HG02870 (cell line): ENCODE data around the gene KIF26B.
"Not testable (repeated sequence)": the region's sequence is repeated elsewhere in the genome, so short reads cannot be mapped to it uniquely, and the experiment has no call there.

Source experiments
- ATAC-seq: cut with Tn5 transposase; IDR thresholded peaks from one replicate; pipeline ENCODE4 v1.9.1; 2021; ENCODE audit warnings: mild to moderate bottlenecking, moderate library complexity; ENCODE audit not compliant: unreplicated experiment

KIF26B gene

DNA sequence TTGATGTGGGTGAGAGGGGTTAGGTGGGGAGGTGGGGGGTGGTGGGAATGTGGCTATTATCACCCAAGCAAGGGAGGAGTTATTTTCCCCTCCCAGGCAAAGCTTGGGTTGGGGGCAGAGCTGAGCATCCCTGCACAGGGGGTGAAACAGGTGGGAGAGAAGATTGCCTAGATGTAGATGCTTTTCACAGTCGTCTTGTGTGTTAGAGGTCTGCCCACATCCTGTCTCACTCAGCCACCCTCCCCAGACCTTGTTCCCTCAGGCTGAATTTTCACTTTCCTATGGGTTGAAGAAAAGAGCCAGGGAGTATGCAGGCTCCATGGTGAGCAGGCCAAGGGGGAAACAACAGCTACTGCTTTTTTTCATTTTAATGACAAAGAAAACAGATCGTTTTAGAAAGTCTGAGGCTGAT is 223.5 kb downstream of the KIF26B start:
- ATAC-seq: no peak

DNA sequence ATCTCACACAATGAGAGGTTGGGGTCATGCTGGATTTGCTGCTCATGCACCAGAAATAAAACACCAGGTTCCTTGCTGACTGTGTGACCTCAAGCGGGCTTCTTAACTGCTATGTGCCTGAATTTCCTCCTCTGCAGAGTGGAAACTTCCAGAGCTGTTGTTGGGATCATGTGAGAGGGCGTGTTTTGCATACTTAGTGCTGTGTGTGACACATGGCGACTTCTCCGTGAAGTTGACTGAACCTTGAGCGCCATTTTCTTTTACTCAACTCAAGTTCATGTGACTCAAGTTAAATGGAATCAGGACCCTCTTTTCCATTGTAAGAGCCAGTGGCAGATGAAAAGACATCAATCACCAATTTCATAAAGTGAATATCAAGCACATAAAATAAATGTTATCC is 224.0 kb downstream of the KIF26B start:
- no peak for ATAC-seq

DNA sequence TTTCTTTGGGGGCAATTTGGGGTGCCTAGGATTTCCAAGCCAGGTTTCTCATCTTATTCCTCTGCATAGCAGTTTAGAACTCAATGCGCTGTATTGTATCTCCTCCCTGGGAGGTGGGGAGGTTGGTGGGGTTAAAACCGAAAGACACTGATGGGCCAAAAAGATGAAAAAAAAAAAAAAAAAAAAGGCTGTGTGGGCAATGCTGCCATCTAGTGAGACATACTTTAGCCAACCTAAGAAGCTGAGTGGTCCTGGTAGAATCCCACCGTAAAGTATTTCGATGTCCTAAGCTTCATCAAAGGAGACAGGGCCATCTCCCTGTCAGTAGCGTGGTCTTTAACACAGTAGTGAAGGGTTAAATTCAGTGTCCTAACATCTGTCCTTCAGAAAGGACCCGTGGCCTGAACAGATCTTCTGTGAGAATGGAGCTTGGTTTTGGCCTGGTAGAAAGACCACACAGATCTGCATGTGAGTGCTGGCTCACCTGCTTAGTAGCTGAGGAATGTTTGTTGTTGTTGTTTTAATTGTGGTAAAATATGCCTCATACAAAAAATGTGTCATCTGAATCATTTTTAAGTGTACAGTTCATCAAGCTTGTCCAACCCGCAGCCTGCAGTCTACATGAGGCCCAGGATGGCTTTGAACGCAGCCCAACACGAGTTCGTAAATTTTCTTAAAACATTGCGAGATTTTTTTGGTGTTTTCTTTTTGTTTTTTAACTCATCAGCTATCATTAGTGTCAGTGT is 226.2 kb downstream of the KIF26B start:
- no peak for ATAC-seq

DNA sequence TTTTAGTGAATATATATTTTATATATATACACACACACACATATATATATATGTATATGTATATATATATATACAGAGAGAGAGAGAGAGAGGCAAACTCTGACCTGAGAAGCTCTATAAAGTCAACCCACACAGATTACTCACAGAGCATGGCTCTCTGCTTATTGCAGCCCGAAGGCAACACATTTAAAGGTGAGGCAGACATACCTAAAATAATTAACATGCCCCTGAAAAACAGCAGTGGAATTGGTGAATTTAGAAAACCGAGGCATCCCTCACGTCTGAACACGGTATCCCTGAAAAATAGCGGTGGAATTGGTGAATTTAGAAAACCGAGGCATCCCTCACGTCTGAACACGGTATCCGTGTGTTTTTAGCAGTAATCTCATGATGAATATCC is 228.2 kb downstream of the KIF26B start:
- ATAC-seq: no peak

DNA sequence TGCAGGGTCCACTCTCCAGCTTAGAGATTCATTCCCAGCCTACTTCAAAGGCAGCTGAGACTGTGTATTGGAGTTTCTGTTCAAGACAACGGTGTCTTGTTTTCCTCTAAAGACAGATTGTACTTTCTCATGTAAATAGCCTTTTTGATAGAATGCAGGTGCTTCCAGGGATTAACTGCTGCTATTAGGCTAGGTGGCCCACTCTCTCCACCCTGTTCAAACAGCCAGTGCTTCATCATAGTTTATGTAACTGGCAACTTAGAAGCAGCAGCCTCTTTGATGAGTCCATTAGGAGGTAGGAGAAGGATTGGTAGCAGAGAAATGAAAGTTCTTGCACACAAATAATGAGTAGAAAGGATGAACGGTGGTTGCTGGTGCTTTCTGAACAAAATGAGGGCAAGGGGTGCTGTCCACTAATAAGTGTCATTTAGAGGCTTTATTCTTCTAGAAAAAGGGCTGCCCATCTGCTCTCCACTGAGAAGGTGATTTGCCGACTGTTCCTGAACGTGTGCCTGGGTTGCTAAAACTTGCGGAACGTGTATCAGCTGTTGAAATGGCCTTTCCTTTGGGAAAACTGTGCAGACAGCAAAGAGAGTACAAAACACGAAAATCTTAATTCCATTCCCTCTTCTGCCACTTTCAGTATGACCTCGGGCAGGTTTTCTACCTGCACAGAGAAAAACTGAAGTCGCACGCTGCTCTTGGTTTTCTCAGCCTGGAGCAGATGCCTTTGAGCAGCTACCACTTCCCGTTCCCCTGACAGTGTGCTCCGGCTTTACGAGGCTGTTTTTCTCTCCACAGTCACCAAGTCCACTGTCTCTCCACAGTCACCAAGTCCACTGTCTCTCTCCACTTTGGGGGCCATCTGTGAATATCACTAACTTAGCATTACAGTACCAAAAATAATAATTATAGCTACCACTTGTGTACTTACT is 228.9 kb downstream of the KIF26B start:
- no peak for ATAC-seq

DNA sequence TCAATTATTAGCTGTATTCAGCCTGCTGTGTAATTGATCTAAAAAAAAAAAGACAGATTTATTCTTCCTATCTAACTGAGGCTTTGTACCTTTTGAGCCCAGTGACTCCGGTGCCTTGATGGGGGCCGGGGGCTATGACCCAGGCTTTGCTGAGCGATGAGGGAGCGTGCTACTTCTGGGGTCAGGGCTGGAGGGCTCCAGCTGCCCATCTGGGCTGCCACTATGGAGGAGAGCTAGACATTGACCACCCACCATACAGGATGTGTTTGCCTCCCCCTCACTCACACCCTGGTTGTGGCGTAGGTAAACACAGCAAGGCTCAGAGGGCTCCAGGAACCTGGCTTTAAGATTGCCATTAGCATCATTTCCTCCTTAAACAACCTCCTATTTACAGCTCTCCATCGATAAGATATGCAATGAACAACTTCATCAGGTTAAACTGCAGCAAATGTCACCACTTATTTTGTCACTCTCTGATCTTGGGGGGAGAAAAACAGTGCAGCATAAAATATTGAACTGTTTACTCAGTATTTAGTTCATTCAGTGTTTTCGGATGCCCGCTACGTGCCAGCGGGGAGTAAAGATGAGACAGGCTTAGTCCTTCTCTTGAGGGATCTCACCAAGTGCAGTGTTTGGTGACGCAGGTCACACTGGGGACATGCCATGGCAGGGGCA is 231.6 kb downstream of the KIF26B start:
- ATAC-seq: no peak

DNA sequence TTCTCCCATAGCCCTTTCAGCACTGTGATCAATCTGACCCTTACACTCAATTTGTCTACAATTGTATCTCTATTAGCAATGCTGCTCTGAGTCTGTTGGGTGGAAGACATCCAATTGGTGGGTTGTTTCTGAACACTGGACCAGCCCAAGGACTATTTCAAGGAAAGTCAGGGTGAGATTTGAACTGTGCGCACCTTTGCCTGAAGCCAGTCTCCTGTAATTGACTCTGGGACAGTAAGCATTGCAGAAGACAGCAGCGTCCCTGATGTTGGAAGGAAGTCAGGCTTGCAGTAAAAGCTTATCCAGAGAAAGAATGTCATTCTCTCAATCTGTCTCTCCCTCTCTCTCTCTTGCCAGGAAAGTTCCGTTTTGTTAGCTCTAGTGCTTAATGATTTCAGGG is 233.9 kb downstream of the KIF26B start:
- no peak for ATAC-seq

DNA sequence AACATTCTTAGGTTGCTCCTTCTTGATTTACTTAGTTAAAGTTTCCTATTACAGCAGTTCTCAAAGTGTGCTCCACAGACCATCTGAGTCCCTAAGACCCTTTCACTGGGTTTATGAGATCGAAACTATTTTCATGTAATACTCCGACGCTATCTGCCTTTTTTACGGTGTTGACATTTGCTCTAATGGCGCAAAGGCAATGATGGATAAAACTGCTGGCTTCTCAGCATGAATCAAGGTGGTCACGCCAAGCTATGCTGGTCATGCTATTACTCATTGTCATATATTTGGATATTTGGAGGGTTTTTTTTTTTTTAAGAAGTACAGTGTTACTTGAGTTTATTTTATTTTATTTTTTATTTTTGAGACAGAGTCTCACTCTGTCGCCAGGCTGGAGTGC is 235.1 kb downstream of the KIF26B start:
- ATAC-seq: no peak

DNA sequence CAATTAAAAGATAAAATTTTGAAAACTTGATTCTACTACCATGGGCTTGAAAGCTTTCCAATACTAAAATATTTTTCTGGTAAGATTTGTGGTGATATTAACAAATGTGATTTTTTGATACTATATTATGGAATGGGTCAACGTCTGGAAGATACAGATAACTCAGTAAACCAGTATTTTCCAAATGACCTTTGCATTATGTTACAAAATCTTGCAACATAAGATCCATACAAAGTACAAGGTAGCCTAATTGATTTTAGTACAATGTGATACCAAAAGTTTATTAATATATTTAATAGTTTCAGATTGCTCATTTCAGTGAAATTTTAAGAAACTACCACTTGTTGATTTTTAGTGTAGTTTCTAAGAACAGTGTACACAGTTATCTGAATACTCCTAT is 236.2 kb downstream of the KIF26B start:
- no peak for ATAC-seq

DNA sequence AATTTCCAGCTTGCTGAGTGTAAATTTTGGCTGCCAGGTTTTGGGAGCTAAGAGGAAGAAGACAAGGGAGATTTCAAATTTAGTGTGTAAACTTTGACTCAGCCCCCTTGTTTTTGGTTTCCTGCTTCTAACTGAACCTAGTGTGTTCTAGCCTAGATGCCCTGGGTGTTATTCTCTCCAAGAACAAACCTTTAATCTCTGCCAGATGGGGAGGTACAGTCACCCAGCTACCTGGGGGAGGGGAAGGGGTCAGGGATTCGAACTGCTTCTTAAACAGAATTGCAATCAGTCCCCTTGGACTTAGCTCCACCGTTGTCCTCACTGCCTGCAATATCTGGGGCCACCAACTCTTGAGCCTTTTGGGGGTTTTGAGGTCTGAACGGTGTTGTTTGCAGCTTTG is 238.9 kb downstream of the KIF26B start:
- ATAC-seq: no peak

DNA sequence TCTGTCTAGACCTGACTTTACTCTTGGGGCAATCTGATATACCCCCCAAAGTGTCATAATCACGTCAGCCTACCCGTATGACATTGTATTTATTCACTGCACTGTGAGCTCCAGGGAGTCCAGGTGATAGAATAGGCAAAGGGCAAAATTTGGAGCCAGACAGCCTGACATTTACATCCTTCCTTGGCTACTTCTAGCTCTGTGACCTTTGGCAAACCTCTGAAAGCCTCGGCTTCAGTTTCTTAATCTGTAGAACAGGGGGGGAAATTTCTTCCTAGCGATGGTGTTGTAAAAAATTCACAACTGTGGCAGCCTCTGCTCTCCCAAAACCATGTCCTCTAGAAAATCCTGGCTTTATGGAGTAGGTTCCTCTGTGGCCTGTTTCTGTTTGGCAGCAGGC is 240.9 kb downstream of the KIF26B start:
- ATAC-seq: no peak

DNA sequence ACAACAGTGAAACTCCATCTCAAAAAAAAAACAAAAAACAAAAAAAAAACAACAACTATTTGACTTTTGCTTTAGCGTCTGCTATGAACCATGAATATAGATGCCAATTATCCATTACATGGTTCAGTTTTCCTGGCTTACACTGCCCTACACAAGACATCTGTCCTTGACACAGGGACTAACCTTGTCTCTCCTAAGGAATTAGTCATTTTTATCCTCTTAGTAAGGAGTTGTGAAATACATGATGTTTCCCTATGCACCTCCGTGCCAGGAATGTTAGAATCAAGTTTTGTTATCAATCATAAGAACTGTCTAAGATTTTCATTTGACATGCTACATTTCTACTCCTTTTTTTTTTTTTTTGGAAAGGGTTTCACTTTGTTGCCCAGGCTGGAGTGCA is 241.8 kb downstream of the KIF26B start:
- ATAC-seq: no peak

DNA sequence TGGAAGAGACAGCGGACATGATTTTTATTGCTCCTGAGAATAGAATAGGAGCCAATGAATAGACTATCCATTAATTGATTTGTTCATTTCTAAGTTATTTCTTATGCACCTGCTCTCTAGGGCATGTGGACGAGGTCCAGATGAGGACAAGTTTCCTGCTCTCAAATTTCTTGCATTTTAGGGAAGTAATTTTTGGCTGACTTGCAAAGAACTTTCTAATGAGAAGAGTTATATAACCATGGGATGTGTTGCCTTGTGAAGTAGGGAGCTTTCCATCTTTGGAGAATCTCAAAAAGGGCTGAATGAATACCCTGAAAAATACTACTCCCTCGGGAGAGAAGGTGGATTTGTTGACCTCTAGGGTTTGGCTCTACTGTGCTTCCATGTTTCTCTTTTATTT is 243.0 kb downstream of the KIF26B start:
- ATAC-seq: no peak

DNA sequence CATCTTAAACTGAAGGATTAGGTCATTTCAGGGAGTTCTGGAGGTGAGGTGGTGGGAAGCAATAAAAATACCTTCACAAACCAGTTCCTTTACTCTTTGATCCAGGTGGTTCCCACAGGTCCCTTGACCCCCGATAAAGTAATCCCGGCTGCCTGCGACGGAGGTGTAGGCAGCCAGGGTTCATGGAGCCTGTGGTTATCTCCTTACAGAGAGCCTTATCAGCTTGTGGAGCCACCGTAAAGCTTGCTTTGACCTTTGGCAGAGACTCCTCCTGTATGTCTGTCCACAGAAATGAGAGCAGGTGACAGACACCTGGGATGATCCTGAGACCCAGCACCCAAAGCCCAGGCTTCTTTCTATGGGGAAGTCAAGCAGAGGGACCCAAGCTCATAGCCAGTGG is 243.4 kb downstream of the KIF26B start:
- no peak for ATAC-seq

DNA sequence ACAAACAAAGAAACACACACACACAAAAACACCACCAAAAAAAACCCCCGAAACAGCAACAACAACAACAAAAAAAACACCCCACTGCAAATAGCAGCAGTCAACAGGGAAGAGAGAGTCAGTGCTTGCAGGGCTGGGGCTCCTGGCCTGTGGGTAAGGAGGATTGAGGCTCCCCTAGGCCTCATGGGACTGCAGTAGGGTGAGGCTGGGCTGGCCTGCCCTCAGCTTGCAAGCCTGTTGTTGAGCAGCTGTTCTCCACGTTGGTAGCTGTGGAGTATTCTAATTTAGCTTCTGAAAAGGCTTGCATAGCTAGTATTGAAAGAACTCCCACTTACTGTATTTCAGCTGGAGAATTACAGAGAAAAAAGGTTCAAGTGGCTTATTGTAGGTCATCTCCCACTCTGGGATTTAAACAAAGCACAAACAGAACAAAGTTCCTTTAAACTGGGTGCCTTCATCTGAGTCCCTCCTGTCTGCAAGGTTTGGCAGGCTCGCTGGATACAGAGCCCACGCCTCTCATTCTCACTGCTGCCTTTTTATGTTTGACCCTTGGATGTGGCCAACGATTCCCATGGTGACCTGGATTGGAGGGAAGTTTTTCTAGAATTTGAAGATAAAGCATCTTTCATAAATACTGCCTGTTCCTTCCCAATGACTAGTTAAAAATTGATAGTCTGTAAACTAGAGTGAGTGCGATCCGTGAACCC is 247.2 kb downstream of the KIF26B start:
- ATAC-seq: no peak

DNA sequence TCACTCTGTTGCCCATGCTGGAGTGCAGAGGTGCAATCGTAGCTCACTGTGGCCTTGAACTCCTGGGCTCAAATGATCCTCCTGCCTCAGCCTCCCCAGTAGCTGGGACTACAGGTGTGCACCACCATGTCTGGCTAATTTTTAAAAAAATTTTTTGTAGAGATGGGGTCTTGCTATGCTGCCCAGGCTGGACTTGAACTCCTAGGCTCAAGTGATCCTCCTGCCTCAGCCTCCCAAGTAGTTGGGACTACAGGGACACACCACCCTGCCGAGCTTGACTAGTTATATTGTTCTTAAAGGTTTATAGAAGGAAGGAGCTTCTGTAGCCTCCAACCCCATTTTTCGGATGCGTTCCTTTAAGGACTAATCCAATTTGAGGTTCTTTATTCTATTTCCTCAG is 248.2 kb downstream of the KIF26B start:
- not testable (repeated sequence) for ATAC-seq

DNA sequence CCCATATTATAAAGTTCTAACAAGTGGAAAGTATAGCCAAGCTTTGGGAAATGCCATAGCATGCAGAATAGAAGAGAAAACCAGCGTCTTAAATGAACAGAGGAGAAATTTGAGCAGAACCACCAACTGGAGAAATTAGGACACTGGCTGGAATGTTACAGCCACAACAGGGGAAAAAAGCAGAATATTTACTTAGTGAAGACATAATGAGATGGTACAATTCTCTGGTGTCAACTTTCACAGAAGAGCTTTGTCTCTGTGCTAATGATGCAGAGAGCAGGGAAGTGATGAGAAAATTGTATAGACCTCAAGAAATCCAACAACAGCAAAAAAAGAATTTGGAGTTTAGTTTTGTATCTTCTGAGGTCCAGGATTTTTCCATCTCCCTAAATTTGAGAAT is 249.7 kb downstream of the KIF26B start:
- no peak for ATAC-seq

DNA sequence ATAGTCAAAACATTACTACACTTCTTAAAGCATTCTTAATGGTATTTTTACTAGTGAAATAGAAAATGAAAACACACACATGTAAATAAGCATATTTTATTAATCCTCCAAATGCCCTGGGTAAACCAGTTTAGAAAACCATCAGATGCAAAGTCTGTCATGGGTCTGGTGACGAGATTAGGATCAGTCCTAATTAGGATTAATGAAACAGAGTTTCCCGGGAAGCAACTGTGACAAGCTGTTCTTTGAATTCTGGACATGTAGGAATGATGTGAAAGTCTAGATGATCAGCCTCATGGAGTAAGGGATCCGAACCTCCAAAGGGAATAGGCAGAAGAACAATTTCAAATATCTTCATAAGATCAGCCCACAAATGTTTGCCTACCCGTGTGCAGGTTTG is 250.2 kb downstream of the KIF26B start:
- no peak for ATAC-seq

DNA sequence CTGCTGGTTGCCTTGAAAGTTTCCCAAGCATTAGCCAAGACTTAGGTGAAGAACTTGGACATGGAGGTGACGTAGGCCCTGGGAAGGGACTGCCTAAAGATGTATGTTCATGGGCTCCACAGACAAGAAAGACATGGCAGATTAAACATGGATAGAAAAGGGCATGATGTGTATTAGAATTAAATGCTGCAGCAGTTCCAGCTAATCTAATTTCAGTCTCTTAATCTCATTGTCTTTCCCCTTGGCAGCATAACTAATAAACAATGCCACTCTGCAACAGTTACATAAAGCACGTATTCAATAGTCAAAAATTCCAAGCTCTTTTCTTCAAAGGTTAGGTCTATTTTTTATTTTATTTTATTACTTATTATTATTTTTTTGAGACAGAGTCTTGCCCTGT is 251.6 kb downstream of the KIF26B start:
- ATAC-seq: no peak

DNA sequence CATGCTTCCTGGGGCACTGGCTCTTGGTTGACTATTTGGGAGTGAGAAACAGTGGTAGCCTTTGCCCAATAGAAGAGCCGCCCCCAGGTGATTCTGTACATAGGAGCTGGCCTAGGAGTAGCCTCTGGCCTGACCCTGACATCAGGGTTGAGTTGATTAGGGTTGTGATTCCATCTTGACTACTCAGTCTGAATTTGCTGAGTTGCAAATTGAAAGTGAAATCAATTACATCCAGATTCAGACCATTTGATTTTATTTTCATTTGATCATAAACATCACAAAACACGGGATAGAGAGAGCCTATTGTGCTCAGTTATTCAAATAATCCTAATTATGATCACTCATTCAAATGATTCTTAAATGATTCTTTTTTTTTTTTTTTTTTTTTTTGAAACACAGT is 253.2 kb downstream of the KIF26B start:
- ATAC-seq: no peak
